GM19351 (cell line): ENCODE data around the gene MYH16.
"Not testable (repeated sequence)": the region's sequence is repeated elsewhere in the genome, so short reads cannot be mapped to it uniquely, and the experiment has no call there.

ENCODE experiments used
- ATAC-seq: cut with Tn5 transposase; IDR thresholded peaks from one replicate; pipeline ENCODE4 v1.9.1; 2021; ENCODE audit warnings: mild to moderate bottlenecking, moderate library complexity; ENCODE audit not compliant: unreplicated experiment

The MYH16 gene

GRCh38 chr7:99272476-99273045 lies at the start of gene MYH16:
Gene MYH16, plus strand, starts transcription at chr7:99272839.
- ATAC-seq = no peak

DNA sequence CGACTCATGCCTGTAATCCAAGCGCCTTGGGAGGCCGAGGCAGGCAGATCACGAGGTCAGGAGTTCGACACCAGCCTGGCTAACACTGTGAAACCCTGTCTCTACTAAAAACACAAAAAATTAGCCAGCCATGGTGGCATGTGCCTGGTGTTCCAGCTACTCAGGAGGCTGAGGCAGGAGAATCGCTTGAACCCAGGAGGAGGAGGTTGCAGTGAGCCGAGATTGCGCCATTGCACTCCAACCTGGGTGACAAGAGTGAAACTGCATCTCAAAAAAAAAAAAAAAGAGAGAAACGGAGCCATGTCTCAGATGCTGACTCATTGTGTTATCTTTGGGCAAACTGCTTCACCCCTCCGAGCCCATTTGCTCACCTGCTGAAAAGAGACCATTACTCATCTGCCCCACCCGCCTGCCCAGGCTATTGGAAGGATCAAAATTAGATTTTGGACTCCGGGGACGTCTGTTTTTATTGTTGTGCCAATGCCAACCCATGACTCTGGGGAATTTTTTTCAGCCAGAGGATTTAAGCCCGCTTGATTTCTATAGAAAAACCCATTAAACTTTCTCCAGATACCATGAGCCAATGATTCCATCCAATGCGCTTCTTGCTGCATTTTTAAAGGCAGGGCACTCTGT lies 48.3 kb upstream of the MYH16 start:
- not testable (repeated sequence) for ATAC-seq

DNA sequence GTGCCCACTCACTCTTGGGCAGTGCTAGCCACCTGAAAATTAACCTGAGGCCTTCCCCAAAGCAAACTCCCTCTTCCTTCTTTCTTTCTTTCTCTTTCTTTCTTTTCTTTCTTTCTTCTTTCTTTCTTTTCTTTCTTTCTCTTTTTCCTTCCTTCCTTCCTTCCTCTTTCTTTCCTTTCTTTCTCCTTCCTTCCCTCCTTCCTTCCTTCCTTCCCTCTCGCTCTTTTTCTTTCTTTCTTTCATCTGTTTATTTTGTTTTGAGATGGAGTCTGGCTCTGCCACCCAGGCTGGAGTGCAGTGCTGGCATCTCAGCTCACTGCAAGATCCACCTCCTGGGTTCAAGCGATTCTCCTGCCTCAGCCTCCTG lies 47.8 kb upstream of the MYH16 start:
- no peak for ATAC-seq

GRCh38 chr7:99229234-99229633 lies 43.4 kb upstream of the MYH16 start:
- no peak for ATAC-seq

- no peak for ATAC-seq
Observed at GRCh38 chr7:99232082-99232770, 40.4 kb upstream of the MYH16 start.

- ATAC-seq = not testable (repeated sequence)
Observed at GRCh38 chr7:99232955-99233354, 39.7 kb upstream of the MYH16 start.

DNA sequence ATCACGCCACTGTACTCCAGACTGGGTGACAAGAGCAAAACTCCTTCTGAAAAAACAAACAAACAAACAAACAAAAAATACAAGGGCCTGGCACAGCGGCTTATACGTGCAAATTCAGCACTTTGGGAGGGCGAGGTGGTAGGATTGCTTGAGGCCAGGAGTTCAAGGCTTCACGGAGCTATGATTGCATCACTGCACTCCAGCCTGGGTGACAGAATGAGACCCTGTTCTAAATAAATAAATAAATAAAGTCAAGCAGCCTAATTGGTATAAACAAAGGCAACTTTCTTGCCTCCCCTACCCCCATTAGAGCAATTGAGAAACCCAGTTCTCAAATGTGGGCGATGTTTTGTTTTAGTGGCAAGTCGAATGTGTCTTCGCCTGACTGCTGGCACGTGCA lies 38.5 kb upstream of the MYH16 start:
- no peak for ATAC-seq

DNA sequence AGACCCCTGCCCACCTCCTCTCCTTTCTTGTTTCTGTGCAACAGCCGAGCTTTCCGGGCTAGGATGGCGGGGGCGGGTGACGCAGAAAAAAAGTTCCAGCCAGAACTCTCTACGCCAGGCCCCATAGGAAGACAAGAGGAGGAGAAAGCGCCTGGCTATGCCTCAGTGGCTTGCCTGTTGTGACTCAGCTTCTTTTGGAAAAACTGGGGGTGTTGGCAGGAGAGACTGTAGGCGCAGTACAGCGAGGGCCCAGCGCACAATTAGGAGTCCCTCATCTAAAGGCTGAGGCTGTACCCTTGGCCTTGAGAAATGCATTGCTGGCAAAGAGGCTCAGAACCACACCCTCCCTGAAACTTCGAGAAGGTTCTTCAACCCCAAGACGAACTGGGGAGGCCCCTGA lies 36.7 kb upstream of the MYH16 start:
- ATAC-seq = no peak

- ATAC-seq = not testable (repeated sequence)
Observed at GRCh38 chr7:99237876-99238275, 34.8 kb upstream of the MYH16 start.

GRCh38 chr7:99238558-99239341 lies 33.9 kb upstream of the MYH16 start:
- no peak for ATAC-seq

- ATAC-seq = no peak
Observed at GRCh38 chr7:99242682-99243081, 30.0 kb upstream of the MYH16 start.

DNA sequence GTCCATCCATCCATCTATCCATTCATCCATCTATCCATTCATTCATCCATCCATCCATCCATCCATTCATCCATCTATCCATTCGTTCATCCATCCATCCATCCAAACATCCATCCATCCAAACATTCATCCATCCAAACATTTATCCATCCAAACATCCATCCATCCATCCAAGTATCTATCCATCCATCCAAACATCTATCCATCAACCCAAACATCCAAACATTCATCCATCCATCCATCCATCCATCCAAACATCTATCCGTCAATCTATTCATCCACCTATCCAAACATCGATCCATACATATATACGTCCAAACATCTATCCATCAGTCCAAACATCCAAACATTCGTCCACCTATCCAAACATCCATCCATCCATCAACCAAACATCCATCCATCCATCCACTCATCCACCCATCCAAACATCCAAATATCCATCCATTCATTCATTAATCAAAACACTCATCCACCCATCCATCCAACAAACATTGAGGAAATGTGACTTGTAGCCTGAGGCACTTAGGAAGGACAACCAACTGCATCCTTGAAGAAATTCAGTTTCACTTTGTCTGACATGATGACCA lies 28.8 kb upstream of the MYH16 start:
- ATAC-seq = no peak

DNA sequence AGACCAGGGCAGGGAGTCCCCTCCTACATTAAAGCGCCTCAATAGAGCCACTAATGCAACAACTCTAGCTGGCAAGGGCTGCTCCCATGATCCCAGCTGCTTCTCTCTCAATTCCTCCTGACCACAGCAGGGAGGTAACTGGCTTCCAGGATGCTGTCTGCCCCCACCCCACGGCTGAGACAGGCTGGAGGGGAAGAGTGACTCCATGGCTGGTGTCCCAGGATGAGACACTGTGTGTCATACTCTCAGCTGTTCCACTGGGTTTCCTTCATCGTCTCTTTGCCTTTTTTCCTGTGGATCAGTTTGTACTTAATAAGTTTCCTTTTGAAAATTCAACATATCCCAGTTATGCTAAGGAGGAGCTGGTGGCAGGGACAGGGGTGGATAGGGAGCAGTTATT lies 27.7 kb upstream of the MYH16 start:
- ATAC-seq = no peak

GRCh38 chr7:99248391-99249095 lies 24.1 kb upstream of the MYH16 start:
- ATAC-seq = no peak

GRCh38 chr7:99249985-99250575 lies 22.6 kb upstream of the MYH16 start:
- ATAC-seq = no peak

- ATAC-seq = no peak
Observed at GRCh38 chr7:99252166-99252895, 20.3 kb upstream of the MYH16 start.

- no peak for ATAC-seq
Observed at GRCh38 chr7:99253369-99253768, 19.3 kb upstream of the MYH16 start.

DNA sequence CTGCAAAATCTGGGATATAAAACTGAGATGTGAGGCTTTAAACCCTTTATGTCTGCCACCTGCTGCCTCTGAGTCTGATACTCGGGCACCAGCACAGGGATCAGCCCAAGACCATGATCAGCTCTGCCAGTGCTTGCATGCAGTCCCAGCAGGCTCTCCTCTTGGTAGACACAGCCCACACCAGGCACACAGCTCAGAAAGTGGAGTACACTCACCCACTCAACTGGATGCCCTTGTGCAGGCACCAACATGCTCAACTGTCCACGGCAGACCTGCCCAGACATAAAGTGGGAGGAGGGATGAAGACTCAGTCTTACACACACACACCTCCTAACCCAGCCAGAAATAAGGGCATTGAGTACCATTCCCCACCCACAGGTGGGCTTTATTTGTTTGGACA lies 18.2 kb upstream of the MYH16 start:
- no peak for ATAC-seq

- ATAC-seq = no peak
Observed at GRCh38 chr7:99255463-99255862, 17.2 kb upstream of the MYH16 start.

DNA sequence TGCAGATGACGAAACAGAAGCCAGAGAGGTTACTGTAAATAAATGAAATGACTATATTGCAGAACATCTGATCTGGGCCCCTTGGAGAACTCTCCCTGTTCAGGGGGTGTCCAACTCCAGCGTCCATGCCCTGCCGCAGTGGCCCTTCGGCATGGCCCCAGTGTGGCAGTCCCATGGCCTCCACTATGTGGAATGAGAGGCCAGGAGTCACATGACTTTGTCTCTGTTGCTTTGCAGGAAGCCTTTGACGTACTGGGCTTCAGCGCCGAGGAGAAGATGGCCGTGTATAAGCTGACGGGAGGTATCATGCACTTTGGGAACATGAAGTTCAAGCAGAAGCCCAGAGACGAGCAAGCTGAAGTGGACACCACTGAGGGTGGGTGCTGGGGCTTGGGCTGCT lies 15.6 kb upstream of the MYH16 start:
- ATAC-seq = no peak
